ENCODE measurements around the gene MS4A12. TPM values are rescaled to one million over a fixed set of nuclear protein-coding genes. Genes with fewer than 3 reads are reported as not detected.
A peak's percentile ranks its signal among the peaks of the same experiment; 100 is the strongest.

MS4A12 gene
- total and polyA plus RNA-seq, 2 of the 8 experiments (the other 6 are each of a cell fraction or from before 2014, with no cell fraction given), result 0.14 to 0.39 TPM

DNA sequence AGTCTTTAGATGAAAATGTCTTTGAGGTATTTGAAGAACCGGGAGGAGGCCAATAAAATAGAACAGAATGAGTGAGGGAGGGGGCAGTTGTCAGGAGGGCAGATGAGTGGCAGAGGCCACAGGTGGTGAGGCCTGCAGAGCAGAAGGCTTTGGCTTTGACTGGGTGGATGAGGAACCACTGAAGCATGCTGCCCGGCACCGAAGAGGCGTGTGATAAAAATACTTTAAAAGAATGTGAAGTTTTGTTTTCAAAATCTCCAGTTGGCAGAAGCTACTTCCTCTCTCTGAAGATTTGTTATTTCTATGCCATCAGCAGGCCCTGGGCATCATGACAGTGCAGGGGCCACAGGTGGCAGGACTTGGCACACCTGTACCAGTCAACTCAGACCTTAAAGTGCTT lies 6.3 kb downstream of the MS4A12 start:
- Histone ChIP-seq H2BK15ac (ENCODE audit: low read length) (no peak overlapping the region), H3K79me2 (ENCODE audit: control insufficient read depth in 1 of 2, insufficient read depth in 2 of 2, low read length in 2 of 2) (no peaks in the 10 kb centered on the region), H4K5ac (ENCODE audit: insufficient read length, low read depth, low read length) (no peak overlapping the region), H3K27me3 (replicated peaks in 1 of 4; ENCODE audit: control insufficient read depth in 3 of 4, extremely low read depth in 1 of 4, insufficient read depth in 3 of 4, low read length in 3 of 4) (no peaks in the 10 kb centered on the region), H3K4me3 (ENCODE audit: extremely low read depth in 1 of 4, insufficient read depth in 2 of 4, low read depth in 3 of 4, low read length in 4 of 4) (no peak overlapping the region), H3K4me1 (replicated peaks in 1 of 4; ENCODE audit: control insufficient read depth in 3 of 4, insufficient read depth in 4 of 4, low read length in 3 of 4) (peaks cover 0 to 12% (median 6%) of the 10 kb centered on the region in 4 experiments; a peak in 5 of 7 replicates), H2BK20ac (ENCODE audit: low read length) (peak overlapping the region; percentile 91; the same call in 1 of the 2 replicates), H4K8ac (ENCODE audit: extremely low read depth, insufficient read depth, low read length) (no peak overlapping the region), H3K18ac (ENCODE audit: extremely low read depth, low read length) (peak overlapping the region; percentile 4; the same call in 1 of the 2 replicates), H4K91ac (replicated peaks; ENCODE audit: insufficient read length, low read length) (peak overlapping the region; percentile 64), H3K56ac (replicated peaks; ENCODE audit: insufficient read length, low read depth, low read length) (no peak overlapping the region), H3K4me2 (ENCODE audit: insufficient read depth in 1 of 2, low read depth in 2 of 2, low read length in 2 of 2) (no peak overlapping the region), H3K14ac (ENCODE audit: insufficient read length) (no peak overlapping the region), H2AFZ (ENCODE audit: low read length) (no peak overlapping the region), H3K27ac (ENCODE audit: low read depth, low read length) (no peak overlapping the region), H3K36me3 (ENCODE audit: control insufficient read depth in 2 of 4, insufficient read depth in 4 of 4, low read length in 3 of 4) (no peaks in the 10 kb centered on the region), H2BK120ac (replicated peaks; ENCODE audit: low read depth, low read length) (no peak overlapping the region), H2BK5ac (ENCODE audit: low read depth, low read length) (peak overlapping the region; percentile 79; the same call in 1 of the 2 replicates), H3K79me1 (ENCODE audit: low read depth, low read length) (no peaks in the 10 kb centered on the region), H2AK5ac (ENCODE audit: low read depth, low read length) (peak overlapping the region; percentile 32; the same call in 1 of the 2 replicates), H3K23ac (ENCODE audit: insufficient read length) (no peak overlapping the region), H3K9me3 (ENCODE audit: insufficient read depth in 2 of 2, low read depth in 1 of 2, low read length in 1 of 2) (no peaks in the 10 kb centered on the region), H3K4ac (replicated peaks; ENCODE audit: insufficient read length, low read depth, low read length) (no peak overlapping the region), H3K23me2 (ENCODE audit: low read depth, low read length) (no peaks in the 10 kb centered on the region; the same call in 1 of the 2 replicates), H4K20me1 (replicated peaks in 1 of 2; ENCODE audit: control insufficient read depth in 1 of 2, insufficient read depth in 2 of 2, low read length in 2 of 2) (no peaks in the 10 kb centered on the region), H2BK12ac (ENCODE audit: low read depth, low read length) (0 out of 2 replicates have a peak overlapping the region, but pooled peaks have one; percentile 6), H3K9ac (replicated peaks in 1 of 4; ENCODE audit: extremely low read depth in 1 of 4, low read depth in 3 of 4, low read length in 3 of 4) (no peak overlapping the region)
- ChIA-PET POLR2A (ENCODE audit: partially characterized antibody) (no interaction called here), CTCF (ENCODE audit: partially characterized antibody) (interaction anchor here (1.8 to 3.1 kb wide), 2 partner anchors 15 to 136 kb away, joined by 4 to 9 read pairs; no protein-coding TSS in a partner anchor)
- FAIRE-seq (no peak), DNase-seq (ENCODE audit: low read depth in 1 of 2, low spot score in 2 of 2) (no peak)
- no peak for TF ChIP-seq USF2 (IDR thresholded peaks at IDR 0.05; ENCODE audit: low read length)
- TF ChIP-seq MAX (IDR thresholded peaks at IDR 0.05), result no peak
- TF ChIP-seq, protein P1, sequence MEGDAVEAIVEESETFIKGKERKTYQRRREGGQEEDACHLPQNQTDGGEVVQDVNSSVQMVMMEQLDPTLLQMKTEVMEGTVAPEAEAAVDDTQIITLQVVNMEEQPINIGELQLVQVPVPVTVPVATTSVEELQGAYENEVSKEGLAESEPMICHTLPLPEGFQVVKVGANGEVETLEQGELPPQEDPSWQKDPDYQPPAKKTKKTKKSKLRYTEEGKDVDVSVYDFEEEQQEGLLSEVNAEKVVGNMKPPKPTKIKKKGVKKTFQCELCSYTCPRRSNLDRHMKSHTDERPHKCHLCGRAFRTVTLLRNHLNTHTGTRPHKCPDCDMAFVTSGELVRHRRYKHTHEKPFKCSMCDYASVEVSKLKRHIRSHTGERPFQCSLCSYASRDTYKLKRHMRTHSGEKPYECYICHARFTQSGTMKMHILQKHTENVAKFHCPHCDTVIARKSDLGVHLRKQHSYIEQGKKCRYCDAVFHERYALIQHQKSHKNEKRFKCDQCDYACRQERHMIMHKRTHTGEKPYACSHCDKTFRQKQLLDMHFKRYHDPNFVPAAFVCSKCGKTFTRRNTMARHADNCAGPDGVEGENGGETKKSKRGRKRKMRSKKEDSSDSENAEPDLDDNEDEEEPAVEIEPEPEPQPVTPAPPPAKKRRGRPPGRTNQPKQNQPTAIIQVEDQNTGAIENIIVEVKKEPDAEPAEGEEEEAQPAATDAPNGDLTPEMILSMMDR (IDR thresholded peaks at IDR 0.05; ENCODE audit: control extremely low read depth in 1 of 3, insufficient read depth in 1 of 3, low read depth in 1 of 3, low read length in 3 of 3), result no peak
- no peak for TF ChIP-seq SP1 (IDR thresholded peaks at IDR 0.05; ENCODE audit: low read depth, low read length)
- TF ChIP-seq SP2 (IDR thresholded peaks at IDR 0.05; ENCODE audit: low read length), result no peak
- TF ChIP-seq ATF3 (IDR thresholded peaks at IDR 0.05; ENCODE audit: insufficient read depth, low read depth, low read length), result no peak
- TF ChIP-seq JUND (IDR thresholded peaks at IDR 0.05; ENCODE audit: low read length), result no peak
- 90% methylated on average over 4 of the region's 4 CpGs; no CpG with 5 or more reads in 1 of the 2 experiments for WGBS, 2 experiments (ENCODE audit: extremely low coverage in 1 of 2, insufficient coverage in 1 of 2, insufficient read length in 1 of 2, insufficient replicate concordance in 2 of 2, low coverage in 1 of 2, low lambda C conversion rate in 2 of 2, missing lambda C conversion rate in 1 of 2)
